Measurements from ENCODE around the gene CEP164. TPM values are rescaled to one million over a fixed set of nuclear protein-coding genes. Genes with fewer than 3 reads are reported as not detected.

CEP164 gene
- total and polyA plus RNA-seq, 2 experiments from 2014 or later, result 13.9 to 23.8 TPM

- H3K4me3 ChIP-seq, result no peak overlapping the region
- peaks cover 19% of the 10 kb centered on the region for H3K27me3 Mint-ChIP-seq (ENCODE audit: insufficient read depth, low read depth, poor library complexity)
- peaks cover 34% of the 10 kb centered on the region for H3K4me1 ChIP-seq (ENCODE audit: insufficient read depth)
- H2AFZ ChIP-seq, result no peak overlapping the region
- no peaks in the 10 kb centered on the region for H3K9me2 ChIP-seq (ENCODE audit: insufficient read depth)
- no peak for ATAC-seq
- H3K79me2 ChIP-seq (replicated peaks; ENCODE audit: insufficient read depth), result no peaks in the 10 kb centered on the region
- no peak overlapping the region for H3K27ac ChIP-seq (ENCODE audit: low read depth)
- H4K20me1 ChIP-seq (replicated peaks; ENCODE audit: insufficient read depth), result no peaks in the 10 kb centered on the region
- H3K4me2 ChIP-seq, result peak overlapping the region; percentile 11; the same call in 1 of the 2 replicates
- H3K36me3 Mint-ChIP-seq (ENCODE audit: low read depth), result no peaks in the 10 kb centered on the region
- H3K9me3 Mint-ChIP-seq, result no peaks in the 10 kb centered on the region
- H3K27ac Mint-ChIP-seq, result no peak overlapping the region
- no peaks in the 10 kb centered on the region for H3K36me3 ChIP-seq (ENCODE audit: insufficient read depth)
- TF ChIP-seq CREB1 (CRISPR knock-in tag; IDR thresholded peaks at IDR 0.05; ENCODE audit: low read depth) (no peak), ZNF462 (CRISPR knock-in tag; IDR thresholded peaks at IDR 0.05) (no peak), ETS1 (IDR thresholded peaks at IDR 0.05) (no peak), POLR2AphosphoS5 (IDR thresholded peaks at IDR 0.05; ENCODE audit: low read depth) (no peak)
- H3K4me1 Mint-ChIP-seq, result peaks cover 41% of the 10 kb centered on the region
- no peaks in the 10 kb centered on the region for H3F3A ChIP-seq (replicated peaks; ENCODE audit: low read depth)
- no peak for DNase-seq (ENCODE audit: low spot score)
- no peaks in the 10 kb centered on the region for H3K27me3 ChIP-seq (ENCODE audit: insufficient read depth)
- no peak overlapping the region for H3K4me3 Mint-ChIP-seq
These were observed 24.6 kb upstream of the CEP164 start for GRCh38 chr11:117303101-117303500.
